Head of caudate nucleus (tissue), 42 donors: ENCODE data around the gene TOP2B.

Experiments used
- DNase-seq, 42 donors: peaks; one replicate each; pipeline versions ENCODE4 v3.0.0 to v3.0.0-alpha.2; 2020 to 2021; ENCODE audit warnings: mixed read lengths in 7 of 42
- intact Hi-C: fragments of 100-400 bp; cut with DNase I; formaldehyde crosslinking; loops from one replicate; pipeline ENCODE4 v1.15.0; 2022

TOP2B gene, protein sequence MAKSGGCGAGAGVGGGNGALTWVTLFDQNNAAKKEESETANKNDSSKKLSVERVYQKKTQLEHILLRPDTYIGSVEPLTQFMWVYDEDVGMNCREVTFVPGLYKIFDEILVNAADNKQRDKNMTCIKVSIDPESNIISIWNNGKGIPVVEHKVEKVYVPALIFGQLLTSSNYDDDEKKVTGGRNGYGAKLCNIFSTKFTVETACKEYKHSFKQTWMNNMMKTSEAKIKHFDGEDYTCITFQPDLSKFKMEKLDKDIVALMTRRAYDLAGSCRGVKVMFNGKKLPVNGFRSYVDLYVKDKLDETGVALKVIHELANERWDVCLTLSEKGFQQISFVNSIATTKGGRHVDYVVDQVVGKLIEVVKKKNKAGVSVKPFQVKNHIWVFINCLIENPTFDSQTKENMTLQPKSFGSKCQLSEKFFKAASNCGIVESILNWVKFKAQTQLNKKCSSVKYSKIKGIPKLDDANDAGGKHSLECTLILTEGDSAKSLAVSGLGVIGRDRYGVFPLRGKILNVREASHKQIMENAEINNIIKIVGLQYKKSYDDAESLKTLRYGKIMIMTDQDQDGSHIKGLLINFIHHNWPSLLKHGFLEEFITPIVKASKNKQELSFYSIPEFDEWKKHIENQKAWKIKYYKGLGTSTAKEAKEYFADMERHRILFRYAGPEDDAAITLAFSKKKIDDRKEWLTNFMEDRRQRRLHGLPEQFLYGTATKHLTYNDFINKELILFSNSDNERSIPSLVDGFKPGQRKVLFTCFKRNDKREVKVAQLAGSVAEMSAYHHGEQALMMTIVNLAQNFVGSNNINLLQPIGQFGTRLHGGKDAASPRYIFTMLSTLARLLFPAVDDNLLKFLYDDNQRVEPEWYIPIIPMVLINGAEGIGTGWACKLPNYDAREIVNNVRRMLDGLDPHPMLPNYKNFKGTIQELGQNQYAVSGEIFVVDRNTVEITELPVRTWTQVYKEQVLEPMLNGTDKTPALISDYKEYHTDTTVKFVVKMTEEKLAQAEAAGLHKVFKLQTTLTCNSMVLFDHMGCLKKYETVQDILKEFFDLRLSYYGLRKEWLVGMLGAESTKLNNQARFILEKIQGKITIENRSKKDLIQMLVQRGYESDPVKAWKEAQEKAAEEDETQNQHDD (N-terminal part only)

GRCh38 chr3:25664812-25665314 is at the start of gene TOP2B:
TSS of gene TOP2B (minus strand) at chr3:25664907. CDS start at chr3:25664297, 610 bp downstream.
- intact Hi-C loops = loop anchor here (2.0 kb wide), 1 partner anchor 118 kb away; the partner anchor contains the start of gene NGLY1
- DNase-seq = peak; percentile 94 to 99 (median 97)

DNA sequence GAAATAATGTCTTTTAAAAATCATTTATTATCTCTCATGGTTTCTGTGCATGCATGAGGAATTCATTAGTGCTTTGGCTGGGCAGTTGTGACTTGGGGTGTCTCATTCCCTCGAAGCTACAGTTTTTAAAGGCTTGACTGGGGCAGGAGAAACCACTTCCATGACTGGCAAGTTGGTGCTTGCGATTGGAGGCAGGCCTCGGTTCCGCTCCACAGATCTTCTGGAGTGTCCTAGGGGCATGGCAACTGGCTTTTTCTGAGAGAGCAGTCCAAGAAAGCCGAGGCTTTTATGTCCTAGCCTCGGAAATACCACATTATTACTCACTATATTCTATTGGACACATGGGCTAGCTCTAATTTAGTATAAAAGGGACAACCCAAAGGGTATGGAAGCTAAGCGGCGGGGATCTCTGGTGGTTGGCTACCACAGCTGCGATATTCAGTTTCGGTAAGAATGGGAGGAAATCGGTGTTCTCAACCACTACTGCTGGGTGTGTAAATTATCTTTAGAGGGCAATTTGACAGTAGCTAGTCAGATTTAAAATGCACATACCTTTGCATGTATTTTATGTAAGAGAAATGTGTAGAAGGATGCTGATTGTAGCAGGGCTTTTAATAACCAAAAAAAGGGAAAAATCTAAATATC is 48.8 kb upstream of the TOP2B start:
- intact Hi-C loops = no loop called here
- DNase-seq = no peak

- intact Hi-C loops = no loop called here
- DNase-seq = no peak
Measured at GRCh38 chr3:25711090-25711489, 46.4 kb upstream of the TOP2B start.

DNA sequence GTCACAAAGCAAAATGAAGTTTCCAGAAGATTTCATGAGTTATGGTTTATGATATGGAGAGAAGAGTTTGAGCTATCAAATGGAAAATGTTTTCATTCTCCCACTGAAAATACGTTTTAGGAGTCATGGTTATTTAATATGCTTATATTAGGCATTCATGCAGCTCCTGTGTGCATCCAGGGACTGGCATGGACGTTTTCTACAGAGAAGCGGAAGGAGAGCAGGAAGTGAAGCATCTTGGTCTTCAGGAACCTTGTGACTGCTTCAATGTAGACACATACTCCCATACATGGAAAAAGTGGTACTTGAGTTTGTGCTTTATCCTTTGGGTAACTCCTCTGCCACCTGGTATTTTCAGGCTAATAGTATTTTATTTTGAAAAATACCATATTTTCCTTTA is 43.3 kb upstream of the TOP2B start:
- intact Hi-C loops = no loop called here
- DNase-seq = no peak

DNA sequence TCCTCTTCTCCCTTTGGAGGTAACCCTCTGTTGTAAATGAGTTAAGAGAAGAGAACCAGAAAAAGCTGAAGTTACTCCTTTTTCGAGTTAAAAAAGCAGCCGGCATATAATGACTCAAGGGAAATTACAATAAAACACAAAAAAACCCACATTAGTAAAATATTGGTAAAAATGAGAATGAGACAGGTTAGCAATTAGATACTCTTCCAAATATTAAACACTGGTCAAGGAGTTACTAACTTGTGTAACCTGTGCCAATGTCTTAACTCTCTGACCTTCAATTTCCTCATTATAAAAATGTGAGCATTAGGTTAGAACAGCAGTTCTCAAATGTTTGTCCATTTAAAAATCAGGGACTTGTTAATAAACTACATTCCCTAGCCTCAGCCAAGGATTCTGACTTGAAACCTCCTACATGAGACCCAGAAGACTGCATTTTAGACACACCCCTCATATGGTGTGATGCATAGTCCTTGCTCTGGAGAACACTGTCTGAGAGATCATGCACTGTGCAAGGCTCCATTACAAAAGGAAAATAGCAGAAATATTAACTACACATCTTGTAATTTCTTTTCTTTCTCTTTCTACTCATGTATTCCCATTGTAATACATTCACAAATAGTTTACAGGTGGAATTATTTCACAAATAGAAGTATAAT is 42.7 kb upstream of the TOP2B start:
- intact Hi-C loops = no loop called here
- DNase-seq = no peak

- intact Hi-C loops = no loop called here
- DNase-seq = no peak
Measured at GRCh38 chr3:25706213-25706612, 41.5 kb upstream of the TOP2B start.

GRCh38 chr3:25697553-25697952 is 32.8 kb upstream of the TOP2B start:
- peak in 1 of 42 donors; percentile 24 for DNase-seq
- intact Hi-C loops = no loop called here

- intact Hi-C loops = no loop called here
Measured at GRCh38 chr3:25695731-25696420, 31.2 kb upstream of the TOP2B start.

GRCh38 chr3:25693238-25693637 is 28.5 kb upstream of the TOP2B start:
- DNase-seq = no peak
- intact Hi-C loops = no loop called here

More at GRCh38 chr3:25695731-25696420, 31.2 kb upstream of the TOP2B start:
- DNase-seq = no peak

DNA sequence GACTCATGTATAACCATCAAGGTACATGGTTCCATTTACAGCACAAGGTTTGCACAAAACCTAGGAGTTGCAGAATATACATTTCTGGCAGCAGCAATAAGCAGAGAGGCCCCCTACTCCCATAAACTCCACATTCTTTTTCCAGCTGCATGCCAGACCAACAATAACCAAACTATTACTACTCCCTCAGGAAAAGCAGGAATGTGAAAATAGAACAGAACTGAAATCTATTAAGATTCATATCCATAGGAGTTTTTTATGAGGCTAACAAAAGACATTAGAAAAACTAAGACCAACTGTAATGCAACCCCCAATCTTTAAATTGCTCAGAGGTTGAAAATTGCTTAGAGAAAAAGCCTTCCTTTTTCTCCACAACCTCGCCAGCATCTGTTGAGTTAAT is 27.6 kb upstream of the TOP2B start:
- no peak for DNase-seq
- intact Hi-C loops = no loop called here

DNA sequence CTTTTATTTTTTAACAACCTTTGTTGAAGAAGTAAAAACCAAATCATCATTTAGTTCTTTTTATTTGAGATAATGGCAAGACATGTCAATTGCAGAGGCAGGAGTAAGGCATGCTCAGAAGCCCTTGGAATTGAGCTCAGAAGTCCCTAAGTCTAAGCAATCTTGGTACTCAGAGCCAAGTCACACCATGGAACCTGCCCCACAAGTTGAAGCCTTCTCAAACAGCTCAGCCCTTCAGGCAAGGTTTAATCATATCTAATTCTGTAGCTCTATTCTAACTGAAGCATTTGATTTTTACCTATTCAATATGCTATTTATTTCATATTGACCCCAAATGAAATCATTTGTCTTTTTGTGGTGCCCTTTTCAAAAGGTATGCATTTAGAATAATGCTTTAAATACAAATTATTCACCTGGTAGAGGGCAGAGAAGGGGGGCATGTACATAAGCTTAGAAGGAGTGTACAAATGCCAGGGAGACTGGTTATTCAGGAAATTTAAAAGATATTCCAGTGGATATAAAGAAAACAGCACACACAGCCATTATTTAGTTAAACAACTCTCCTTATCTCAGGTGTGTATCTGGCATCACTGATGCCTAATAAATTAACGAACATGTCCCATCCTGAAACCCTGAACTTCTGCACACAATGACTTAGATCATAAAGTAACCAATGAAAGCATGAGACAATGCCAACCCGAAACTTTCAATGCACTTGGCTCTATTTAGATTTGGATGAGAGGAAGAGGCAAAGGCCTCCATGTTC is 26.2 kb upstream of the TOP2B start:
- intact Hi-C loops = no loop called here
- no peak for DNase-seq

DNA sequence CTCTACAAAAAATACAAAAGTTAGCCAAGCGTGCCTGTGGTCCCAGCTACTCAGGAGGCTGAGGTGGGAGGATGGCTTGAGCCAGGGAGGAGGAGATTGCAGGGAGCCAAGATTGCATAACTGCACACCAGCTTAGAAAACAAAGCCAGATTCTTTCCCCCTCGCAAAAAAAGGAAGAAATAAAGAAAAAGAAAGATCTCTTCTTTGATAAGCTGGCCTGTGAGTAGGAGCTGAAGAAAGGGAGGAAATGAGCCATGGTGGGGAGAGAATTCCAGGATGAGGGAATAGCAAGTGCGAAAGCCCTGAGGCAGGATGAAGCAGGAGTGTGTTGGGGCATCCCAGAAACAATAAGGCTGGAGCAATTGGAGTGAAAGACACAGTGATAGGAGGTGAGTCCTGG is 24.5 kb upstream of the TOP2B start:
- intact Hi-C loops = no loop called here

GRCh38 chr3:25687742-25688141 is 23.0 kb upstream of the TOP2B start:
- DNase-seq = no peak
- intact Hi-C loops = no loop called here

More for the DNA sequence above, 24.5 kb upstream of the TOP2B start:
- DNase-seq = no peak

DNA sequence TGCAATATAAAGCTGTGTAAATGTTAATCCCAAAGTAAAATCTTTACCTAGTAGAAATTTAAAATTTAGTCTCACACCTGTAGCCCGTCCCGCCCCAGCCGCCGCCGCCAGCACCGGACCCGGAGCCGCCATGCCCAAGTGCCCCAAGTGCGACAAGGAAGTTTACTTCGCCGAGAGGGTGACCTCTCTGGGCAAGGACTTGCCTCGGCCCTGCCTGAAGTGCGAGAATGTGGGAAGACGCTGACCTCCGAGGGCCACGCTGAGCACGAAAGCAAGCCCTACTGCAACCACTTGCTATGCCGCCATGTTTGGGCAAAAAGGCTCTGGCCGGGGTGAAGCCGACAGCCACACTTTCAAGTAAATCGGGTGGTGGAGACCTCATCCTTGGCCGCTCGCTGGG is 22.1 kb upstream of the TOP2B start:
- intact Hi-C loops = no loop called here
- no peak for DNase-seq

GRCh38 chr3:25683882-25684281 is 19.2 kb upstream of the TOP2B start:
- DNase-seq = no peak
- intact Hi-C loops = no loop called here

- intact Hi-C loops = no loop called here
- no peak for DNase-seq
Measured at GRCh38 chr3:25683410-25683809, 18.7 kb upstream of the TOP2B start.

DNA sequence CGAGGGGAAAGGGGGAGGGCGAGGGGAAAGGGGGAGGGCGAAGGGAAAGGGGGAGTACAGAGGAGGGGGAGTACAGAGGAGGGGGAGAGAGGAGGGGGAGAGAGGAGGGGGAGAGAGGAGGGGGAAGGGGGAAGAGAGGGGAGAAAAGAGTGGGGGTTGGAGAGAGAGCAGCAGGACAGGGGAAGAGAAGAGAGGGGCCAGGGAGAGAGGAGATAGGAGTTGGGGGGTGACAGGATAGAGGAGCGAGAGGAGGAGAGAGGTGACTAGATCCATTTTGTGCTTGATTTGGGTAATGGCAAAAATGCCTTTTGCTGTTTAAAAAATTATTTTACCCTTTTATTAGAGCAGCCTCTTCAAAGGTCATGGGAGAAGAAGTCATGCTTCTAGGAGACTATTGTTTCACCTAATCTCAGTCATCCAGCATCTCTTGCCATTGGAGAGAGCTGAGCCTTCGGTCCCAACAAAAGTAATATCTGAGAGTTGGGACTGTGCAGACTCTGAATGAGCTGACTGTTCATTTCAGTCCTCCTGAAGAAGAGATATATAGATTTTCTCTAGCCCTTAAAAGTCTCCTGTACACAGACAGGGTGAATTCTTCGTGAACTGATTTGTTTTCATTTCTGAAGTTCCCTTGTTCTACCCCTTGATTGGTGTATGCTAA is 15.1 kb upstream of the TOP2B start:
- peak in 2 of 42 donors; percentile 12 to 14 for DNase-seq
- intact Hi-C loops = no loop called here
